Measurements from ENCODE around the gene CHPF.

Gene CHPF

GRCh38 chr2:219496825-219497494 is 46.6 kb downstream of the CHPF start:
- DNase-seq (ENCODE audit: low read depth, low spot score): no peak
- Histone ChIP-seq H3K9me3 (ENCODE audit: control insufficient read depth, insufficient read depth, low read length) (no peaks in the 10 kb centered on the region), H3K4me3 (ENCODE audit: low read length) (no peak overlapping the region; the same call in 1 of the 2 replicates), H3K36me3 (ENCODE audit: control insufficient read depth, insufficient read depth, low read length) (no peaks in the 10 kb centered on the region; the same call in 1 of the 2 replicates), H3K27me3 (ENCODE audit: control insufficient read depth, insufficient read depth, low read length) (peaks cover 4% of the 10 kb centered on the region; the same call in 1 of the 2 replicates), H3K27ac (ENCODE audit: low read length) (no peak overlapping the region), H3K4me1 (ENCODE audit: control insufficient read depth, insufficient read depth, low read length) (peaks cover 10% of the 10 kb centered on the region)
- WGBS (ENCODE audit: insufficient coverage, insufficient read length): no CpG with 5 or more reads among the region's 61 CpGs

GRCh38 chr2:219496247-219496824 is 47.3 kb downstream of the CHPF start:
- Histone ChIP-seq H3K27ac (ENCODE audit: low read length) (no peak overlapping the region), H3K36me3 (ENCODE audit: control insufficient read depth, insufficient read depth, low read length) (no peaks in the 10 kb centered on the region; the same call in 1 of the 2 replicates), H3K4me3 (ENCODE audit: low read length) (no peak overlapping the region), H3K27me3 (ENCODE audit: control insufficient read depth, insufficient read depth, low read length) (peaks cover 4% of the 10 kb centered on the region; the same call in 1 of the 2 replicates), H3K9me3 (ENCODE audit: control insufficient read depth, insufficient read depth, low read length) (no peaks in the 10 kb centered on the region), H3K4me1 (ENCODE audit: control insufficient read depth, insufficient read depth, low read length) (peaks cover 10% of the 10 kb centered on the region)
- no peak for DNase-seq (ENCODE audit: low read depth, low spot score)
- no CpG with 5 or more reads among the region's 20 CpGs for WGBS (ENCODE audit: insufficient coverage, insufficient read length)

GRCh38 chr2:219495531-219496122 is 48.0 kb downstream of the CHPF start:
- Histone ChIP-seq H3K9me3 (ENCODE audit: control insufficient read depth, insufficient read depth, low read length) (no peaks in the 10 kb centered on the region), H3K4me3 (ENCODE audit: low read length) (no peak overlapping the region), H3K36me3 (ENCODE audit: control insufficient read depth, insufficient read depth, low read length) (no peaks in the 10 kb centered on the region; the same call in 1 of the 2 replicates), H3K4me1 (ENCODE audit: control insufficient read depth, insufficient read depth, low read length) (peaks cover 10% of the 10 kb centered on the region), H3K27ac (ENCODE audit: low read length) (no peak overlapping the region), H3K27me3 (ENCODE audit: control insufficient read depth, insufficient read depth, low read length) (peaks cover 4% of the 10 kb centered on the region; the same call in 1 of the 2 replicates)
- no peak for DNase-seq (ENCODE audit: low read depth, low spot score)
- WGBS (ENCODE audit: insufficient coverage, insufficient read length): no CpG with 5 or more reads among the region's 14 CpGs

- no peak for DNase-seq (ENCODE audit: low read depth, low spot score)
- Histone ChIP-seq H3K4me3 (ENCODE audit: low read length) (no peak overlapping the region), H3K27ac (ENCODE audit: low read length) (no peak overlapping the region), H3K9me3 (ENCODE audit: control insufficient read depth, insufficient read depth, low read length) (no peaks in the 10 kb centered on the region), H3K36me3 (ENCODE audit: control insufficient read depth, insufficient read depth, low read length) (no peaks in the 10 kb centered on the region; the same call in 1 of the 2 replicates), H3K27me3 (ENCODE audit: control insufficient read depth, insufficient read depth, low read length) (peaks cover 4% of the 10 kb centered on the region; the same call in 1 of the 2 replicates), H3K4me1 (ENCODE audit: control insufficient read depth, insufficient read depth, low read length) (peaks cover 10% of the 10 kb centered on the region)
- no CpG with 5 or more reads among the region's 10 CpGs for WGBS (ENCODE audit: insufficient coverage, insufficient read length)
These were observed 48.6 kb downstream of the CHPF start for GRCh38 chr2:219494952-219495530.

GRCh38 chr2:219493086-219493485 is 50.5 kb downstream of the CHPF start:
- DNase-seq (ENCODE audit: low read depth, low spot score): no peak
- no peaks in the 10 kb centered on the region for H3K9me3 ChIP-seq (ENCODE audit: control insufficient read depth, insufficient read depth, low read length)
- H3K27ac ChIP-seq (ENCODE audit: low read length): no peak overlapping the region
- H3K27me3 ChIP-seq (ENCODE audit: control insufficient read depth, insufficient read depth, low read length): peaks cover 4% of the 10 kb centered on the region; the same call in 1 of the 2 replicates
- no CpG with 5 or more reads among the region's 5 CpGs for WGBS (ENCODE audit: insufficient coverage, insufficient read length)
- H3K36me3 ChIP-seq (ENCODE audit: control insufficient read depth, insufficient read depth, low read length): no peaks in the 10 kb centered on the region; the same call in 1 of the 2 replicates
- peaks cover 10% of the 10 kb centered on the region for H3K4me1 ChIP-seq (ENCODE audit: control insufficient read depth, insufficient read depth, low read length)
- H3K4me3 ChIP-seq (ENCODE audit: low read length): no peak overlapping the region

- WGBS (ENCODE audit: insufficient coverage, insufficient read length): no CpG with 5 or more reads among the region's 20 CpGs
- no peak for DNase-seq (ENCODE audit: low read depth, low spot score)
- peaks cover 10% of the 10 kb centered on the region for H3K4me1 ChIP-seq (ENCODE audit: control insufficient read depth, insufficient read depth, low read length)
- H3K27ac ChIP-seq (ENCODE audit: low read length): no peak overlapping the region
- H3K27me3 ChIP-seq (ENCODE audit: control insufficient read depth, insufficient read depth, low read length): peaks cover 4% of the 10 kb centered on the region; the same call in 1 of the 2 replicates
- H3K9me3 ChIP-seq (ENCODE audit: control insufficient read depth, insufficient read depth, low read length): no peaks in the 10 kb centered on the region
- H3K36me3 ChIP-seq (ENCODE audit: control insufficient read depth, insufficient read depth, low read length): no peaks in the 10 kb centered on the region; the same call in 1 of the 2 replicates
- H3K4me3 ChIP-seq (ENCODE audit: low read length): no peak overlapping the region
These were observed 51.0 kb downstream of the CHPF start for GRCh38 chr2:219492575-219492974.

GRCh38 chr2:219491278-219491963 is 52.2 kb downstream of the CHPF start:
- H3K9me3 ChIP-seq (ENCODE audit: control insufficient read depth, insufficient read depth, low read length): no peaks in the 10 kb centered on the region
- no peak overlapping the region for H3K27ac ChIP-seq (ENCODE audit: low read length)
- peaks cover 2% of the 10 kb centered on the region; the same call in 1 of the 2 replicates for H3K27me3 ChIP-seq (ENCODE audit: control insufficient read depth, insufficient read depth, low read length)
- no CpG with 5 or more reads among the region's 14 CpGs for WGBS (ENCODE audit: insufficient coverage, insufficient read length)
- no peak for DNase-seq (ENCODE audit: low read depth, low spot score)
- H3K36me3 ChIP-seq (ENCODE audit: control insufficient read depth, insufficient read depth, low read length): no peaks in the 10 kb centered on the region
- no peak overlapping the region for H3K4me3 ChIP-seq (ENCODE audit: low read length)
- peaks cover 9% of the 10 kb centered on the region for H3K4me1 ChIP-seq (ENCODE audit: control insufficient read depth, insufficient read depth, low read length)

GRCh38 chr2:219490600-219491130 is 52.9 kb downstream of the CHPF start:
- Histone ChIP-seq H3K4me3 (ENCODE audit: low read length) (no peak overlapping the region), H3K27ac (ENCODE audit: low read length) (no peak overlapping the region), H3K9me3 (ENCODE audit: control insufficient read depth, insufficient read depth, low read length) (no peaks in the 10 kb centered on the region), H3K36me3 (ENCODE audit: control insufficient read depth, insufficient read depth, low read length) (no peaks in the 10 kb centered on the region), H3K27me3 (ENCODE audit: control insufficient read depth, insufficient read depth, low read length) (peaks cover 2% of the 10 kb centered on the region; the same call in 1 of the 2 replicates), H3K4me1 (ENCODE audit: control insufficient read depth, insufficient read depth, low read length) (peaks cover 9% of the 10 kb centered on the region)
- WGBS (ENCODE audit: insufficient coverage, insufficient read length): no CpG with 5 or more reads among the region's 10 CpGs
- DNase-seq (ENCODE audit: low read depth, low spot score): no peak

- Histone ChIP-seq H3K4me1 (ENCODE audit: control insufficient read depth, insufficient read depth, low read length) (peaks cover 10% of the 10 kb centered on the region), H3K36me3 (ENCODE audit: control insufficient read depth, insufficient read depth, low read length) (no peaks in the 10 kb centered on the region), H3K9me3 (ENCODE audit: control insufficient read depth, insufficient read depth, low read length) (no peaks in the 10 kb centered on the region), H3K27me3 (ENCODE audit: control insufficient read depth, insufficient read depth, low read length) (peaks cover 7% of the 10 kb centered on the region; the same call in 1 of the 2 replicates), H3K27ac (ENCODE audit: low read length) (no peak overlapping the region), H3K4me3 (ENCODE audit: low read length) (no peak overlapping the region)
- DNase-seq (ENCODE audit: low read depth, low spot score): no peak
- WGBS (ENCODE audit: insufficient coverage, insufficient read length): no CpG with 5 or more reads among the region's 23 CpGs
These were observed 53.4 kb downstream of the CHPF start for GRCh38 chr2:219490186-219490585.
